ENCODE results near the gene OR10H2. TPM values are rescaled to one million over a fixed set of nuclear protein-coding genes. Genes with fewer than 3 reads are reported as not detected.
"Not testable (repeated sequence)": the region's sequence is repeated elsewhere in the genome, so short reads cannot be mapped to it uniquely, and the experiment has no call there.

OR10H2 gene, protein sequence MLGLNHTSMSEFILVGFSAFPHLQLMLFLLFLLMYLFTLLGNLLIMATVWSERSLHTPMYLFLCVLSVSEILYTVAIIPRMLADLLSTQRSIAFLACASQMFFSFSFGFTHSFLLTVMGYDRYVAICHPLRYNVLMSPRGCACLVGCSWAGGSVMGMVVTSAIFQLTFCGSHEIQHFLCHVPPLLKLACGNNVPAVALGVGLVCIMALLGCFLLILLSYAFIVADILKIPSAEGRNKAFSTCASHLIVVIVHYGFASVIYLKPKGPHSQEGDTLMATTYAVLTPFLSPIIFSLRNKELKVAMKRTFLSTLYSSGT
- total RNA-seq = under 1 TPM in 1 of 8 experiments, not detected in 7; 0.52 TPM

DNA sequence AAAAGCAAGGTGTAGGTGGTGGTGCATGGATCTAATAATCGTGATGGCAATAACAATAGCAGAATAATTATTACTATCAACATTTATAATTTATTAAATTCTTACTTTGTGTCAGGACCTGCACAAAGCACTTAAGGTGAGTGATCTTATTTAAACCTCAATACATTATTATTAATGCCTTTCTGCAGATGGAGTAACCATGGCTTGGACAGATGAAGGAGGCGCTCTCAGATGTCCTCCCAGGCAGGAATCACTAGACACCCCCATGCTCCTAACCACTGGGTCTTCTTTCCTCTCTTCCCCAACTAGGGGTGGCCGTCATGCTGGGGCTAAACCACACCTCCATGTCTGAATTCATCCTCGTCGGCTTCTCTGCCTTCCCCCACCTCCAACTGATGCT, at the start of gene OR10H2:
Gene OR10H2, plus strand, starts transcription at position 301 of the 400 bp plus-strand sequence. Its CDS starts 20 bp downstream, at position 321.
- in situ Hi-C loops (cut with MboI; ENCODE audit: low pct_unique_long_range_greater_than_20kb in 2 of 9, low sequenced_read_pairs in 9 of 9, unreplicated experiment in 9 of 9) = no loop called here
- 29 to 60% (median 46%) methylated on average over 1 to 4 of the region's 5 CpGs; no CpG with 5 or more reads in 4 of the 10 experiments for WGBS, 10 experiments
- Histone ChIP-seq H3K27ac (no peak within 1 kb of the TSS), H3K4me1 (replicated peaks in 1 of 2) (no peaks in the 10 kb centered on the region), H3K4me3 (no peak within 1 kb of the TSS)
- ATAC-seq (replicated peaks in 6 of 8) = no peak

DNA sequence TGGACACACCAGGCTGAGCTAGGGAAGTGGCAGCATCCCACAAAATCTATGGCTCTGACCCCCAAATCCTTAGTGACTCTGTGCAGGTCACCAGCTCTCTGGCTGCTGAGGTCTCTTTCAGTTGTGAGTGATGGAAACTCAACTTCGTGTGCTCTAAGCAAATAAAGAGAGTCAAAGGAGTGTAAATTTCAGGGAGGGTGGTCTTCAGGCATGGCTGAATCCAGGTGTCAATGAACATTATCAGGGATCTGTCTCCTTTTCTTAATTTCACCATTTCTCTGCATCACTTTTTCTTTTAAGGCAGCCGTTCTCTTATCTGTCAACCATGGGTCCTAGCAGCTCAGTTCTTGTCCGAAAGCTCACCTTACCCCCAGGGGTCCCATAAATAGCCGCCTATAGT, 48.7 kb upstream of the OR10H2 start:
- no peak overlapping the region for H3K27ac ChIP-seq
- 0 to 19% (median 8%) methylated on average over 1 to 4 of the region's 4 CpGs; no CpG with 5 or more reads in 5 of the 10 experiments for WGBS, 10 experiments
- no peak overlapping the region for H3K4me3 ChIP-seq
- in situ Hi-C loops (cut with MboI; ENCODE audit: low pct_unique_long_range_greater_than_20kb in 2 of 9, low sequenced_read_pairs in 9 of 9, unreplicated experiment in 9 of 9) = no loop called here
- H3K4me1 ChIP-seq (replicated peaks in 1 of 2) = no peaks in the 10 kb centered on the region
- no peak for ATAC-seq (replicated peaks in 6 of 8)

DNA sequence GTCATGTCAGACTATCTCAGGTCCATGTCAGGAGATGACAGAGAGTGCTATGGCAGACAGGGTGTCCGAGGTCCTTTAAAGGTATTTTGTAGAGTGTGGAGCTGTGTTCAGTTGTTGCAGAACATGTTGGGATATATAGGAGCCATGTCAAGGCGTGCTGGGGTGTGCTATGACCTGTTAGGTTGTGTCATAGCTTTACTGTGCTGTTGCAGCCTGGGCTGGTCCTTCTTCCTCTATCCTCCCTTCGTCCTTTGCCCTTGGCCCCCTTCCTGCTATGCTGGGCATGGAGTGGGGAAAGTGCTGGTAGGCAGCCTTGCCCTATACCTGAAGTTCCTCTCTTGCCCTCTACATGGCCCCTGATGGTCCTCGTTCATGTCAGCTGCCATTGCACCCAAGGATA, 48.0 kb upstream of the OR10H2 start:
- ATAC-seq (replicated peaks in 6 of 8); in situ Hi-C loops (cut with MboI; ENCODE audit: low pct_unique_long_range_greater_than_20kb in 2 of 9, low sequenced_read_pairs in 9 of 9, unreplicated experiment in 9 of 9); H3K27ac ChIP-seq; H3K4me1 ChIP-seq (replicated peaks in 1 of 2); H3K4me3 ChIP-seq: not testable (repeated sequence)
- 0 to 60% (median 7%) methylated on average over 1 to 2 of the region's 4 CpGs; no CpG with 5 or more reads in 2 of the 10 experiments for WGBS, 10 experiments

DNA sequence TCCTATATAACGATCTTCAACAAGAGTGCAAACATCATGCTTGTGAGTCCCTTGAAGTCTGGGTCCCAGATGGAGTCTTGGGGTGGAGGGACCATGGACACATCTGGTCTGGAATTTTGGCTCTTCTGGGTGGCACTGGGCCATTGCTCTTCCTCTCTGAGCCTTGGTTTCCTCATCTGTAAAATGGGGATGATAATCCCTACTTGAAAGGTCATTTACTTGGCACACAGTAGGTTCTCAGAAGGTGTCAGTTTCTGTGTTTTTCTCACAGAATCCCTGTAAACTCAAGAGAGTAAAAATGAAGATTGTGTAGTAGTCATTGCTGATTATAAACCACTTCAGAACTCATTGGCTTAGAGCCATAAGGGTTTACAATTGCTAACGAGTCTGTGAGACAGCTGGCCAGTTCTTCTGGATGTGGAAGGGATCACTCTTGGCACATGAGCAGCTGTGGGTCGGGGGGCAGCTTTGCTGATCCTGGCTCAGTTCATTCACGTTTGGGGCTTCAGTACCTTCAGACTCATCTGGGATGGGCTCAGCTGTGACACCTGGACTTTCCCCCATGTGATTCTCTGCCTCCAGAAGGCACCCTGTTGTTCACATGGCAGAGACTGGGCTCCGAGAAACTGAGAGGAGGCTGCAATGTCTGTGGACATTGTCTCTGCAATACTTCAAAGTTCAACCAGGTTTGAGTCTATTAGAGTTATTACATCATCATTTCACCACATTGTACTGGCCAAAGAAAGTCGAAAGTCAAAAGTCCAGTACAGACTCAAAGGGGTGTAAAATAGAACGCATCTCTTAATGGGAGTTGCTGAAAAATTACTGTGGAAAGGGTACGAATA, 47.1 kb upstream of the OR10H2 start:
- H3K4me3 ChIP-seq = no peak overlapping the region
- in situ Hi-C loops (cut with MboI; ENCODE audit: low pct_unique_long_range_greater_than_20kb in 2 of 9, low sequenced_read_pairs in 9 of 9, unreplicated experiment in 9 of 9) = no loop called here
- no peaks in the 10 kb centered on the region for H3K4me1 ChIP-seq (replicated peaks in 1 of 2)
- no peak for ATAC-seq (replicated peaks in 6 of 8)
- 0 to 24% (median 14%) methylated on average over 1 to 7 of the region's 8 CpGs; no CpG with 5 or more reads in 1 of the 10 experiments for WGBS, 10 experiments
- H3K27ac ChIP-seq = no peak overlapping the region

DNA sequence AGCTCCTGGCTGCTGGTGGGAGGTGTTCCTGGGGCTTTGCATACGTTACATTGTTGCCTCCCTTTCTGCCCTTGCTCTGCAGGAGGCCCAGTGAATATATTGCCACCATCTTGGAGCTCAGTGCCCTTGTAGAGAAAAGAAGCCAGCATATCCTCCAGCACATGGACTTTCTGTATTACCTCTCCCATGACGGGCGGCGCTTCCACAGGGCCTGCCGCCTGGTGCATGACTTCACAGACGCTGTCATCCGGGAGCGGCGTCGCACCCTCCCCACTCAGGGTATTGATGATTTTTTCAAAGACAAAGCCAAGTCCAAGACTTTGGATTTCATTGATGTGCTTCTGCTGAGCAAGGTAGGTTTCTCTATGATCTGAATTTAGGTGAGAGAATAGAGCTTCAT, 44.4 kb upstream of the OR10H2 start:
- no peak overlapping the region for H3K4me3 ChIP-seq
- WGBS, 10 experiments = 0 to 90% (median 63%) methylated on average over 1 to 8 of the region's 10 CpGs; no CpG with 5 or more reads in 4 of the 10 experiments
- in situ Hi-C loops (cut with MboI; ENCODE audit: low pct_unique_long_range_greater_than_20kb in 2 of 9, low sequenced_read_pairs in 9 of 9, unreplicated experiment in 9 of 9) = no loop called here
- no peak for ATAC-seq (replicated peaks in 6 of 8)
- H3K27ac ChIP-seq = no peak overlapping the region
- no peaks in the 10 kb centered on the region for H3K4me1 ChIP-seq (replicated peaks in 1 of 2)

DNA sequence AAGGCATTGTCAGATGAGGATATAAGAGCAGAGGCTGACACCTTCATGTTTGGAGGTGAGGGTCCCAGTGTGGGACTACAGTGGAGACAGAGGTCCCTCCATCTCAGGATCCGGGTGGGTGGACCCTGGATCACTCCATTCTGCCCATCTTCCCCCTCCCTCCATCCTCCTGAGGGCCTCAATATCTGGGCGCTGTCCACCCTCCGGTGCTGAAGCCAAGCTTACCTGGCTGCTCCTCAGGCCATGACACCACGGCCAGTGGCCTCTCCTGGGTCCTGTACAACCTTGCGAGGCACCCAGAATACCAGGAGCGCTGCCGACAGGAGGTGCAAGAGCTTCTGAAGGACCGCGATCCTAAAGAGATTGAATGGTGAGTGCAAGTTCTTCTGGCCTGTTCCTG, 43.0 kb upstream of the OR10H2 start:
- H3K27ac ChIP-seq = no peak overlapping the region
- in situ Hi-C loops (cut with MboI; ENCODE audit: low pct_unique_long_range_greater_than_20kb in 2 of 9, low sequenced_read_pairs in 9 of 9, unreplicated experiment in 9 of 9) = no loop called here
- no peak overlapping the region for H3K4me3 ChIP-seq
- no peak for ATAC-seq (replicated peaks in 6 of 8)
- H3K4me1 ChIP-seq (replicated peaks in 1 of 2) = no peaks in the 10 kb centered on the region
- 20 to 61% methylated on average over 1 to 3 of the region's 9 CpGs; no CpG with 5 or more reads in 8 of the 10 experiments for WGBS, 10 experiments

DNA sequence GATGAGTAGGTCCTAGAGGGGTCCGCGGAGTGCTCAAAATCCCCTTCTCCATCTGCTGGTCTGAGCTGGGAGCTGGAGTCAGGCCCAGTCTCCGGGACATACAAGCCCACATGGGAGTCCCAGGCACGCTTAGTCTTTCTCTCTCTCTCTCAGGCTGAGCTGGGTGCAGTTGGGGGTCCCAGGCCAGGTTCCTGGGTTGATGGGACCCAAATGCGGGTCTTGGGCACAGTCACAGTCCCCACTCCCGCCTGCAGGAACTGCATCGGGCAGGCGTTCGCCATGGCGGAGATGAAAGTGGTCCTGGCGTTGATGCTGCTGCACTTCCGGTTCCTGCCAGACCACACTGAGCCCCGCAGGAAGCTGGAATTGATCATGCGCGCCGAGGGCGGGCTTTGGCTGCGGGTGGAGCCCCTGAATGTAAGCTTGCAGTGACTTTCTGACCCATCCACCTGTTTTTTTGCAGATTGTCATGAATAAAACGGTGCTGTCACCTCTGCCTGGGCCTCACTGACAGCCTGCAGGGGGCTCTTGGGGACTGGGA, 31.1 kb upstream of the OR10H2 start:
- Histone ChIP-seq H3K27ac (no peak overlapping the region), H3K4me1 (replicated peaks in 1 of 2) (no peaks in the 10 kb centered on the region), H3K4me3 (no peak overlapping the region)
- in situ Hi-C loops (cut with MboI; ENCODE audit: low pct_unique_long_range_greater_than_20kb in 2 of 9, low sequenced_read_pairs in 9 of 9, unreplicated experiment in 9 of 9) = no loop called here
- no peak for ATAC-seq (replicated peaks in 6 of 8)
- 0 to 65% (median 38%) methylated on average over 1 to 13 of the region's 19 CpGs; no CpG with 5 or more reads in 4 of the 10 experiments for WGBS, 10 experiments

DNA sequence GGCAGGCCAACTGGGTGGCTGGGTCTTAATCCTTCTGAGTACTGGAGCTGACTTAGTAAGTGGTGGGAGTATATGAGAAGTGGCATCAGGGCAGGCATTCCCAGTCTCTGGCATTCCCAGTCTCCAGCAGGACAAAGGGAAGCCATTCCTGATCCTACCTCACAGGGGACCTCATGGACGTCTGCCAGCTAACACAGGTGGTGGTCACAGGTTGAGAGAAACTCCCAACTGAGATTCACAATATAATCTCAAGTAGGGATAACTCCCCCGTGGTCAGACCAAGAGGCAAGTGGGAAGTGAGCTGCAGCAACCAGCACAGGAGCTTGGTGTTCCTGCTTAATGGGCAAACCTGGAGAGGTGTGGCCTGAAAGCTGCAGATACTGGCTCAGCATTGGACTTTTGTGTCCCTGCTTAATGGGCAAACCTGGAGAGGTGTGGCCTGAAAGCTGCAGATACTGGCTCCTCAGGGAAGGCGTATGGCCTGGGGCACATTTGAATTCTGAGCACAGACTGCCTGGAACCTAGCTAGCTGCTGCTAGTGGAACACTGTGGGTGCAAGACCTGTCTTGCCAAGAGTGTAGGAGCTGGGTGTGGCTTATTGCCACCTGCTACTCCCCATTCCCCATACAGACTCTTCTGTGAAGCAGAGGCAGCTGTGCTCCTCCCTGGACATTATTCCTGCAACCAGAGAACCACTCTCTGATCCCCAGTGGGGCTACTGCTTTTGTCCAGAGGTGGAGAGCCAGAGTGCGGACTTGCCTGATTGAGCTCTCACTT, 25.9 kb upstream of the OR10H2 start:
- ATAC-seq (replicated peaks in 6 of 8) = peak in 2 of 8 experiments; percentile 16 to 38
- Histone ChIP-seq H3K4me3 (no peak overlapping the region), H3K27ac (no peak overlapping the region), H3K4me1 (replicated peaks in 1 of 2) (no peaks in the 10 kb centered on the region)
- in situ Hi-C loops (cut with MboI; ENCODE audit: low pct_unique_long_range_greater_than_20kb in 2 of 9, low sequenced_read_pairs in 9 of 9, unreplicated experiment in 9 of 9) = no loop called here
- 13 to 67% (median 40%) methylated on average over 1 to 3 of the region's 4 CpGs; no CpG with 5 or more reads in 5 of the 10 experiments for WGBS, 10 experiments

DNA sequence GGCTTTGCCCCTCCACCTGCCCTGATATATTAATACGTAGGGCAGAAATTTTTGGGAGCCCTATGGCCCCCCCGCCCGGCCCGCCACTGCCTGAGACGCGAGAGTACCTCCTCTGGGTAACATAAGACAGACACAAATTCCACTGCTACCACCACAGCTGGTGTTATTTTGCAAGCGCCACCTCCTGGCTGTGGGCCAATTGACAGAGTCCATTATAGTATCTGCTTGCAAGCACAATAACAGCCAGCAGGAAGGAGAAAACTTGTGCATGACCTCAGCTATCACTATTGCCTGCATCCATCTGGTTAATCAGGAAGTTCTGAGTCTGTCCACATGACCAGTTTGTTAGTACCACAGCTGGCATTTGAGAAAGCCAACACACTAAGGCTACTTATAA, 25.3 kb upstream of the OR10H2 start:
- in situ Hi-C loops (cut with MboI; ENCODE audit: low pct_unique_long_range_greater_than_20kb in 2 of 9, low sequenced_read_pairs in 9 of 9, unreplicated experiment in 9 of 9) = no loop called here
- H3K4me3 ChIP-seq = no peak overlapping the region
- 24% methylated on average over 6 of the region's 7 CpGs; no CpG with 5 or more reads in 9 of the 10 experiments for WGBS, 10 experiments
- H3K27ac ChIP-seq = no peak overlapping the region
- peak in 3 of 8 experiments; percentile 38 to 82 (median 81) for ATAC-seq (replicated peaks in 6 of 8)
- H3K4me1 ChIP-seq (replicated peaks in 1 of 2) = no peaks in the 10 kb centered on the region

DNA sequence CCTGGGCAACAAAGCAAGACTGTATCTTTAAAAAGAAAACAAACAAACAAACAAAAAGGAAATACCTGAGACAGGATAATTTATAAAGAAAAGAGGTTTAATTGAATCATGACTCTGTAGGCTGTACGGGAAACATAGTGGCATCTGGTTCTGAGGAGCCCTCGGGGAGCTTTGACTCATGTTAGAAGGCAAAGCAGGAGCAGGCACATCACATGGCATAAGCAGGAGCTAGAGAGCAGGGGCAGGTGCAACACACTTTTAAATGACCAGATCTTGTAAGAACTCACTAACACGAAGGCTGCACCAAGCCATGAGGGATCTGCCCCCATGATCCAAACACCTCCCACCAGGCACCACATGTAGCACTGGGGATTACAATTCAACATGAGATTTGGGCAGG, 13.2 kb upstream of the OR10H2 start:
- WGBS, 10 experiments = 0 to 29% (median 18%) methylated on average over 1 to 3 of the region's 3 CpGs; no CpG with 5 or more reads in 2 of the 10 experiments
- ATAC-seq (replicated peaks in 6 of 8) = no peak
- Histone ChIP-seq H3K4me1 (replicated peaks in 1 of 2) (no peaks in the 10 kb centered on the region), H3K27ac (no peak overlapping the region), H3K4me3 (no peak overlapping the region)
- in situ Hi-C loops (cut with MboI; ENCODE audit: low pct_unique_long_range_greater_than_20kb in 2 of 9, low sequenced_read_pairs in 9 of 9, unreplicated experiment in 9 of 9) = no loop called here

DNA sequence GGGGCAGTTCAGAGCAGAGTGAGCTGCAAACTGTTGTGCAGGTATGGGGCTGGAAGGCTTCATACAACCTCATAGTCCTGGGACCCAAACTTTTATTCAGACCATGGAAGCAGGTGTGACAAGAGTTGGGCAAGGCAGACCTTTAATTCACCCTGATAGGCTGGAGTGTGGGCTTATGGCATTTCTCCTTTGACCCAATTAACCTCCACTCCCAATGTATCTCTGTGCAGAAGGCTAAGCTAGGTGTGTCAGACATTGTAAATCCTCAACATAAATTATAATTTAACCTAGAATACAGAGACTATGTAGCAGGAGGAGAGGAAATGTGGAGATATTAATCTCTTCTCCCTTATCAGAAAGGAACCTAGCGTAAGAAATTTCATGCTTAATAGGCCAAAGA, 12.2 kb upstream of the OR10H2 start:
- Histone ChIP-seq H3K4me3 (no peak overlapping the region), H3K4me1 (replicated peaks in 1 of 2) (no peaks in the 10 kb centered on the region), H3K27ac (no peak overlapping the region)
- 0 to 75% (median 50%) methylated on average over 1 of the region's 1 CpG; no CpG with 5 or more reads in 3 of the 10 experiments for WGBS, 10 experiments
- ATAC-seq (replicated peaks in 6 of 8) = no peak
- in situ Hi-C loops (cut with MboI; ENCODE audit: low pct_unique_long_range_greater_than_20kb in 2 of 9, low sequenced_read_pairs in 9 of 9, unreplicated experiment in 9 of 9) = no loop called here

DNA sequence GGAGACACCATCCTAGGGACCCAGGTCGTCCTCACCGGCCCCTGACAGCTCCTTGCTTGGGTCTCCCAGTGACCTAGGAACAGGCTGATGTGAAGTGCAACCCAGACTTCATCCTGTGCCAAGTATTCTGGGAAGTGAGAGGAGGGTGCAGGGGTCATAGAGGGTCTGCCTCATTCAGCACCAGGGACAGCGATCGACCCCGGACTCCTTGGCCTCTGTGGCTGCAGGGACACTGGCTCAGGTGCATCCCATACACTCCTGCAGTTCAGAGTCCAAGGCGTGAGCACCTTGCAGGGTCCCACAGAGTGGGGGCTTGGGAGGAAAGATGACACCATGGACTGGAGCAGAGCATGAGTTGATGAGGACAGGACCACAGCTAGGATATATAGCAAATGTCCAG, 10.0 kb upstream of the OR10H2 start:
- in situ Hi-C loops (cut with MboI; ENCODE audit: low pct_unique_long_range_greater_than_20kb in 2 of 9, low sequenced_read_pairs in 9 of 9, unreplicated experiment in 9 of 9) = no loop called here
- Histone ChIP-seq H3K4me1 (replicated peaks in 1 of 2) (no peaks in the 10 kb centered on the region), H3K27ac (no peak overlapping the region), H3K4me3 (no peak overlapping the region)
- no peak for ATAC-seq (replicated peaks in 6 of 8)
- WGBS, 10 experiments = 0 to 43% (median 36%) methylated on average over 1 to 6 of the region's 6 CpGs; no CpG with 5 or more reads in 5 of the 10 experiments

Data from motor neuron (in vitro differentiated cells).